HEK293 (cell line): ENCODE data around the gene RGS11.
A peak's percentile ranks its signal among the peaks of the same experiment; 100 is the strongest.

Experiments used
- CTCF ChIA-PET: fragments of 350-600 bp; formaldehyde crosslinking; extraction: SDS; loops from one replicate; lab custom pipeline; 2021; ENCODE audit warnings: antibody characterized with exemption; lab: Yijun Ruan, JAX
- POLR2A ChIA-PET: fragments of 300-600 bp; formaldehyde crosslinking; extraction: SDS; loops from one replicate; lab custom pipeline; 2020; ENCODE audit warnings: antibody characterized with exemption, inconsistent platforms; lab: Yijun Ruan, JAX
- H3K27ac ChIP-seq: fragments of 200-500 bp; sonication (Bioruptor generic); 2 replicates; pipeline ENCODE4 v1.5.1; 2014; ENCODE audit warnings: low read depth, low read length, control low read depth, inconsistent platforms; ENCODE audit errors: extremely low read depth
- H3K36me3 ChIP-seq, 2 experiments: fragments of 200-500 bp in 1 of 2; sonication (Bioruptor generic) in 1 of 2; 1 replicate in 1 of 2; 2 replicates in 1 of 2; pipeline ENCODE4 v1.5.1; 2014 to 2017; ENCODE audit warnings: inconsistent platforms in 2 of 2, low read length in 2 of 2; ENCODE audit not compliant: control insufficient read depth in 2 of 2, insufficient read depth in 1 of 2
- H3K4me1 ChIP-seq: fragments of 200-500 bp; sonication (Bioruptor generic); 2 replicates; pipeline ENCODE4 v1.5.1; 2014; ENCODE audit warnings: mild to moderate bottlenecking, low read length, inconsistent platforms; ENCODE audit not compliant: control insufficient read depth, insufficient read depth
- H3K4me3 ChIP-seq: 2 replicates; pipeline ENCODE4 v1.5.1; 2011; ENCODE audit warnings: low read depth, mild to moderate bottlenecking, control low read depth, low read length, moderate library complexity
- H3K9me3 ChIP-seq: fragments of 200-500 bp; sonication (Bioruptor generic); 2 replicates; pipeline ENCODE4 v1.5.1; 2014; ENCODE audit warnings: low read depth, low read length, inconsistent platforms; ENCODE audit not compliant: control insufficient read depth, insufficient read depth
- BCL11A ChIP-seq: fragments of 450-650 bp; formaldehyde crosslinking; IDR thresholded peaks from 2 replicates; pipeline ENCODE4 v1.5.1; 2016; ENCODE audit warnings: low read depth, missing biosample characterization, missing genetic modification characterization
- BCL11B ChIP-seq: fragments of 450-650 bp; formaldehyde crosslinking; IDR thresholded peaks from 2 replicates; pipeline ENCODE4 v1.5.1; 2016; ENCODE audit warnings: low read depth, missing biosample characterization, missing genetic modification characterization
- GLIS1 ChIP-seq: fragments of 450-650 bp; formaldehyde crosslinking; IDR thresholded peaks from 2 replicates; pipeline ENCODE4 v1.5.1; 2016; ENCODE audit warnings: missing biosample characterization, missing genetic modification characterization
- HIC1 ChIP-seq: fragments of 450-650 bp; formaldehyde crosslinking; IDR thresholded peaks from 2 replicates; pipeline ENCODE4 v1.5.1; 2016; ENCODE audit warnings: missing biosample characterization, missing genetic modification characterization
- OSR2 ChIP-seq: fragments of 450-650 bp; formaldehyde crosslinking; IDR thresholded peaks from 2 replicates; pipeline ENCODE4 v1.5.1; 2016; ENCODE audit warnings: missing biosample characterization, missing genetic modification characterization
- PATZ1 ChIP-seq: fragments of 450-650 bp; formaldehyde crosslinking; IDR thresholded peaks from 2 replicates; pipeline ENCODE4 v1.5.1; 2016; ENCODE audit warnings: missing biosample characterization, missing genetic modification characterization
- SALL2 ChIP-seq: fragments of 450-650 bp; formaldehyde crosslinking; IDR thresholded peaks from 2 replicates; pipeline ENCODE4 v1.5.0; 2017; ENCODE audit warnings: missing biosample characterization, mild to moderate bottlenecking, missing genetic modification characterization, borderline replicate concordance
- SP7 ChIP-seq: fragments of 450-650 bp; formaldehyde crosslinking; IDR thresholded peaks from 2 replicates; pipeline ENCODE4 v1.5.1; 2016; ENCODE audit warnings: missing biosample characterization, missing genetic modification characterization
- TRIM28 ChIP-seq: IDR thresholded peaks from 2 replicates; pipeline ENCODE4 v1.6.1; 2011; ENCODE audit warnings: low read length, control low read depth, borderline replicate concordance
- ZFP3 ChIP-seq: fragments of 450-650 bp; formaldehyde crosslinking; IDR thresholded peaks from 2 replicates; pipeline ENCODE4 v1.5.1; 2016; ENCODE audit warnings: low read depth, missing biosample characterization, missing genetic modification characterization
- ZIC2 ChIP-seq: fragments of 450-650 bp; formaldehyde crosslinking; IDR thresholded peaks from 2 replicates; pipeline ENCODE4 v1.5.1; 2016; ENCODE audit warnings: missing biosample characterization, missing genetic modification characterization
- ZNF155 ChIP-seq: fragments of 450-650 bp; formaldehyde crosslinking; IDR thresholded peaks from 2 replicates; pipeline ENCODE4 v1.5.1; 2016; ENCODE audit warnings: missing biosample characterization, missing genetic modification characterization
- ZNF18 ChIP-seq: fragments of 450-650 bp; formaldehyde crosslinking; IDR thresholded peaks from 2 replicates; pipeline ENCODE4 v1.5.1; 2016; ENCODE audit warnings: missing biosample characterization, missing genetic modification characterization
- ZNF2 ChIP-seq: fragments of 450-650 bp; formaldehyde crosslinking; IDR thresholded peaks from 2 replicates; pipeline ENCODE4 v1.5.1; 2016; ENCODE audit warnings: missing biosample characterization, missing genetic modification characterization
- ZNF23 ChIP-seq: fragments of 450-650 bp; formaldehyde crosslinking; IDR thresholded peaks from 2 replicates; pipeline ENCODE4 v1.5.1; 2016; ENCODE audit warnings: missing biosample characterization, missing genetic modification characterization, borderline replicate concordance
- ZNF335 ChIP-seq: fragments of 450-650 bp; formaldehyde crosslinking; conservative IDR thresholded peaks from 2 replicates; pipeline ENCODE4 v1.5.1; 2016; ENCODE audit warnings: missing biosample characterization, missing genetic modification characterization
- ZNF391 ChIP-seq: fragments of 450-650 bp; formaldehyde crosslinking; IDR thresholded peaks from 2 replicates; pipeline ENCODE4 v1.5.1; 2016; ENCODE audit warnings: low read depth, missing biosample characterization, missing genetic modification characterization, borderline replicate concordance
- ZNF426 ChIP-seq: fragments of 450-650 bp; formaldehyde crosslinking; IDR thresholded peaks from 2 replicates; pipeline ENCODE4 v1.5.1; 2017; ENCODE audit warnings: missing biosample characterization, missing genetic modification characterization, mild to moderate bottlenecking, inconsistent platforms, moderate library complexity
- ZNF560 ChIP-seq: fragments of 450-650 bp; formaldehyde crosslinking; IDR thresholded peaks from 2 replicates; pipeline ENCODE4 v1.5.1; 2017; ENCODE audit warnings: missing biosample characterization, missing genetic modification characterization, borderline replicate concordance
- ZNF600 ChIP-seq: fragments of 450-650 bp; formaldehyde crosslinking; IDR thresholded peaks from 2 replicates; pipeline ENCODE4 v1.5.1; 2016; ENCODE audit warnings: missing biosample characterization, missing genetic modification characterization
- ZNF639 ChIP-seq: fragments of 450-650 bp; formaldehyde crosslinking; IDR thresholded peaks from 2 replicates; pipeline ENCODE4 v1.5.1; 2016; ENCODE audit warnings: missing biosample characterization, missing genetic modification characterization
- ZNF704 ChIP-seq: fragments of 450-650 bp; formaldehyde crosslinking; IDR thresholded peaks from 2 replicates; pipeline ENCODE4 v1.5.1; 2016; ENCODE audit warnings: missing biosample characterization, missing genetic modification characterization
- ZSCAN18 ChIP-seq: fragments of 450-650 bp; formaldehyde crosslinking; IDR thresholded peaks from 2 replicates; pipeline ENCODE4 v1.5.1; 2016; ENCODE audit warnings: missing biosample characterization, missing genetic modification characterization

Gene RGS11

GRCh38 chr16:285146-286055 lies 9.7 kb upstream of the RGS11 start (continued):
- no peak for TF ChIP-seq ZFP3 (tag by site-specific recombination)
- TF ChIP-seq ZNF391 (tag by site-specific recombination): no peak
- TF ChIP-seq ZSCAN18 (tag by site-specific recombination): no peak
- TF ChIP-seq GLIS1: no peak
- no peak for TF ChIP-seq TRIM28
- TF ChIP-seq ZNF335 (tag by site-specific recombination): no peak
- TF ChIP-seq OSR2 (tag by site-specific recombination): no peak
- no peak for TF ChIP-seq ZNF639
- TF ChIP-seq ZNF23 (tag by site-specific recombination): no peak

GRCh38 chr16:284204-285120 lies 8.7 kb upstream of the RGS11 start:
- no peak overlapping the region for H3K27ac ChIP-seq
- no peak overlapping the region for H3K4me3 ChIP-seq
- no peaks in the 10 kb centered on the region for H3K4me1 ChIP-seq
- H3K36me3 ChIP-seq: peaks cover 0 to 36% of the 10 kb centered on the region in 2 experiments; a peak in 2 of 3 replicates
- CTCF ChIA-PET: interaction anchor here (0.8 kb wide), 1 partner anchor 11 kb away, joined by 3 read pairs; no protein-coding TSS in a partner anchor
- POLR2A ChIA-PET: interaction anchor here (0.6 kb wide), 1 partner anchor 172 kb away, joined by 4 read pairs; no protein-coding TSS in a partner anchor
- H3K9me3 ChIP-seq: no peaks in the 10 kb centered on the region
- TF ChIP-seq ZNF18 (no peak), ZNF600 (tag by site-specific recombination) (peak; percentile 90), ZIC2 (tag by site-specific recombination) (peak; percentile 23; the same call in 1 of the 2 replicates), PATZ1 (tag by site-specific recombination) (0 out of 2 replicates have a peak, but pooled peaks have one; percentile 16), OSR2 (tag by site-specific recombination) (no peak), BCL11B (tag by site-specific recombination) (peak; percentile 83), ZNF560 (tag by site-specific recombination) (no peak), ZNF426 (tag by site-specific recombination) (no peak), BCL11A (tag by site-specific recombination) (peak; percentile 82), SP7 (tag by site-specific recombination) (no peak), ZNF155 (tag by site-specific recombination) (no peak), SALL2 (tag by site-specific recombination) (no peak), ZNF704 (tag by site-specific recombination) (no peak), HIC1 (tag by site-specific recombination) (peak; percentile 90), ZNF2 (tag by site-specific recombination) (0 out of 2 replicates have a peak, but pooled peaks have one; percentile 52)
